Lung (tissue), 13 donors: Measurements from ENCODE around the gene CD58. TPM values are rescaled to one million over a fixed set of nuclear protein-coding genes. Genes with fewer than 3 reads are reported as not detected.

ENCODE experiments used
- ATAC-seq: fragments of 200-7000 bp; cut with Tn5 transposase; one replicate; pipeline ENCODE4 v1.9.1; 2020; ENCODE audit warnings: moderate number of reproducible peaks; ENCODE audit not compliant: insufficient read depth, low FRiP score
- DNase-seq, 3 donors: peaks; one replicate each; pipeline ENCODE4 v3.0.0-alpha.2; 2013 to 2017
- H3K27ac ChIP-seq, 2 donors: one replicate each; pipeline ENCODE4 v1.5.1; 2013; ENCODE audit warnings: mild to moderate bottlenecking in 2 of 2, moderate library complexity in 2 of 2, control low read depth in 1 of 2, inconsistent platforms in 1 of 2, low read depth in 1 of 2, low read length in 1 of 2
- H3K27me3 ChIP-seq, 3 donors: one replicate each; pipeline ENCODE4 v1.5.1; 2013; ENCODE audit warnings: low read length in 2 of 3; ENCODE audit not compliant: control insufficient read depth in 3 of 3, insufficient read depth in 3 of 3
- H3K36me3 ChIP-seq, 4 donors: one replicate each; pipeline ENCODE4 v1.5.1; 2013; ENCODE audit warnings: low read length in 4 of 4, mild to moderate bottlenecking in 1 of 4, moderate library complexity in 1 of 4; ENCODE audit not compliant: control insufficient read depth in 4 of 4, insufficient read depth in 4 of 4
- H3K4me1 ChIP-seq, 5 donors: one replicate each; pipeline ENCODE4 v1.5.1; 2013; ENCODE audit warnings: low read length in 5 of 5, mild to moderate bottlenecking in 2 of 5, moderate library complexity in 1 of 5; ENCODE audit not compliant: control insufficient read depth in 5 of 5, insufficient read depth in 5 of 5
- H3K4me3 ChIP-seq: one replicate; pipeline ENCODE4 v1.5.1; 2013; ENCODE audit warnings: mild to moderate bottlenecking, control low read depth, moderate library complexity
- H3K9ac ChIP-seq, 2 donors: one replicate each; pipeline ENCODE4 v1.5.1; 2013; ENCODE audit warnings: low read length in 2 of 2, control low read depth in 1 of 2; ENCODE audit not compliant: insufficient read depth in 1 of 2
- H3K9me3 ChIP-seq, 4 donors: one replicate each; pipeline ENCODE4 v1.5.1; 2013; ENCODE audit warnings: low read length in 3 of 4, mild to moderate bottlenecking in 1 of 4, moderate library complexity in 1 of 4; ENCODE audit not compliant: control insufficient read depth in 4 of 4, insufficient read depth in 3 of 4
- CTCF ChIP-seq: IDR thresholded peaks from 2 replicates; pipeline ENCODE4 v1.5.1; 2012; ENCODE audit warnings: mild to moderate bottlenecking; ENCODE audit errors: control extremely low read depth, extremely low read depth
- WGBS, 2 donors: extraction: QIAGEN DNeasy Blood & Tissue Kit; methylation state at CpG; one replicate each; pipeline ENCODE4 v1.1.7; 2013; 5-methylcytosine and 5-hydroxymethylcytosine counted together
- polyA plus RNA-seq, 2 donors: library from polyadenylated mRNA; stranded (reverse); fragments of 200-250 nt; gene quantifications; one replicate each; pipeline ENCODE4 v1.2.1, GENCODE V29; 2013
- small RNA-seq: library from RNA; depleted of rRNA; stranded (forward); fragments of <200 nt; gene quantifications from one replicate; pipeline ENCODE3, GENCODE V24; 2014; ENCODE audit warnings: low replicate concordance
- total RNA-seq, 2 donors: library from RNA; depleted of rRNA in 1 of 2; stranded (reverse); fragments of >200 nt in 1 of 2; gene quantifications; one replicate each; pipeline ENCODE4 v1.2.1, GENCODE V29; 2014 to 2021
- donor health status: control.
- donor health status: control.
- donor health status: Bipolar disorder and iron deficiency.
- donor health status: healthy.
- donor health status: DM: yes; HTN: yes; CAD: no.

Gene CD58
- total and polyA plus RNA-seq, 4 donors, result 27.5 to 52.1 (median 28.7) TPM

- DNase-seq, result peak in 1 of 3 donors; percentile 20
- Histone ChIP-seq H3K9me3 (no peaks in the 10 kb centered on the region), H3K4me1 (peaks cover 0 to 5% (median 0%) of the 10 kb centered on the region in 5 donors), H3K4me3 (no peak overlapping the region), H3K9ac (no peak overlapping the region), H3K27me3 (no peaks in the 10 kb centered on the region), H3K36me3 (no peaks in the 10 kb centered on the region), H3K27ac (no peak overlapping the region)
- TF ChIP-seq CTCF, result no peak
- ATAC-seq, result no peak
- 78 to 84% methylated on average over 10 of the region's 10 CpGs for WGBS, 2 donors
Observed at GRCh38 chr1:116465845-116466685, 104.8 kb downstream of the CD58 start.

GRCh38 chr1:116465477-116465844 is 105.4 kb downstream of the CD58 start:
- DNase-seq (no peak), ATAC-seq (no peak)
- WGBS, 2 donors, result 92 to 93% methylated on average over 4 of the region's 4 CpGs

More at GRCh38 chr1:116465477-116465844, 105.4 kb downstream of the CD58 start:
- no peaks in the 10 kb centered on the region for H3K36me3 ChIP-seq
- H3K9ac ChIP-seq, result no peak overlapping the region
- no peak overlapping the region for H3K4me3 ChIP-seq
- H3K27ac ChIP-seq, result no peak overlapping the region
- peaks cover 0 to 8% (median 0%) of the 10 kb centered on the region in 5 donors for H3K4me1 ChIP-seq
- H3K27me3 ChIP-seq, result no peaks in the 10 kb centered on the region
- no peaks in the 10 kb centered on the region for H3K9me3 ChIP-seq
- TF ChIP-seq CTCF, result no peak

Small RNA genes lying within 50 kb of the gene (small RNA-seq; reads per million reads assigned to genes)
- not detected for gene MIR548AC

Other genes with a start within 250 kb of the CD58 start
- 100 to 1,000 TPM; 561 to 715 TPM for gene ATP1A1, start 197.8 kb downstream of the CD58 start, total RNA-seq
- gene ATP1A1, start 197.8 kb downstream of the CD58 start, polyA plus RNA-seq, result 100 to 1,000 TPM; 320 to 663 TPM
- 10 to 100 TPM; 16.7 to 48.5 TPM for gene IGSF3, start 96.7 kb upstream of the CD58 start, total RNA-seq
- gene IGSF3, start 96.7 kb upstream of the CD58 start, polyA plus RNA-seq, result 1 to 10 TPM; 6.3 to 9.9 TPM
- 1 to 10 TPM; 2.4 to 4.8 TPM for gene CD2, start 183.4 kb upstream of the CD58 start, total RNA-seq
- gene CD2, start 183.4 kb upstream of the CD58 start, polyA plus RNA-seq, result 1 to 10 TPM; 5.0 to 5.2 TPM